NCI-H460 (cell line): ENCODE measurements around the gene CACNA1I. TPM values are rescaled to one million over a fixed set of nuclear protein-coding genes. Genes with fewer than 3 reads are reported as not detected.

Source experiments
- DNase-seq: peaks from one replicate; pipeline ENCODE4 v3.0.0-alpha.2; 2016; ENCODE audit warnings: low read depth; ENCODE audit errors: extremely low read depth
- total RNA-seq: library from RNA; depleted of rRNA; stranded (reverse); fragments of >200 nt; shearing (Covaris generic); gene quantifications from 2 replicates; pipeline ENCODE4 v1.2.3, GENCODE V29; 2014

The CACNA1I gene
- total RNA-seq, 1 experiment from 2014 or later: 0.05 TPM

- no peak for DNase-seq
Observed at GRCh38 chr22:39621826-39622225, 51.3 kb downstream of the CACNA1I start.

GRCh38 chr22:39622881-39623367 is 52.4 kb downstream of the CACNA1I start:
- DNase-seq: peak; percentile 24

DNA sequence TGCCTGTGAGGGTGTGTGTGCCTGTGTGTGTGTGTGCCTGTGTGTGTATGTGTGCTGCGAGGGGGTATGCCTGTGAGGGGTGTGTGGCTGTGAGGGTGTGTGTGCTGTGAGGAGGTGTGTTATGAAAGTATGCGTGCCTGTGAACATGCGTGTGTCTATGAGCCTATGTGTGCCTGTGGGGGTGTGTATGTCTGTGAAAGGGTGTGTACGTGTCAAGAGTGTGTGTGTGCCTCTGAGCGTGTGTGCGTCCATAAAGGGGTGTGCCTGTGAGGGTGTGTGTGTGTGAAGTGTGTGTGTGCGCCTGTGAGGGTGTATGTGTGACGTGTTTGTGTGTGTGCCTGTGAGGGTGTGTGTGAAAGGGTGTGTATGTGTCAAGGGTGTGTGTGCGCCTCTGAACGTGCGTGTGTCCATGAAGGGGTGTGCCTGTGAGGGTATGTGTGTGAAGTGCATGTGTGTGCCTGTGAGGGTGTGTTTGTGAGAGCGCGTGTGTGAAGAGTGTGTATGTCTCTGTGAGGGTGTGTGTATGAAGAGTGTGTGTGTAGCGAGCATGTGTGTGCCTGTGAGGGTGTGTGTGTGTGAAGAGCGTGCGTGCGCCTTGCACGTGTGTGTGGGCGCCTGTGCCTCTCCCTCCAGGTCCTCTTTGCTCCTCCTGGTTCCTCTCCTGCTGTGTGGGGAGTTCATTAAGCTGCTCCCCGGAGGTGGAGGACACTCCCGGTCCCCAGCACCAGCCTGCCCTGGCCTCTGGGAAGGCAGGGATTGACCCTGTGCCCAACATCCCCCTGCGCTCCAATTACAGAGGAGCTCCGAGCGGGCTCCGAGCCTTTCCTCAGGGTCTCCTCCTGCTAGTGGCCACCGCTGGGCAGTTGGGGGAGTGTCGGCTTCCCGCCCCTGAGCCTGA is 53.3 kb downstream of the CACNA1I start:
- no peak for DNase-seq

GRCh38 chr22:39624501-39624821 is 53.9 kb downstream of the CACNA1I start:
- no peak for DNase-seq

DNA sequence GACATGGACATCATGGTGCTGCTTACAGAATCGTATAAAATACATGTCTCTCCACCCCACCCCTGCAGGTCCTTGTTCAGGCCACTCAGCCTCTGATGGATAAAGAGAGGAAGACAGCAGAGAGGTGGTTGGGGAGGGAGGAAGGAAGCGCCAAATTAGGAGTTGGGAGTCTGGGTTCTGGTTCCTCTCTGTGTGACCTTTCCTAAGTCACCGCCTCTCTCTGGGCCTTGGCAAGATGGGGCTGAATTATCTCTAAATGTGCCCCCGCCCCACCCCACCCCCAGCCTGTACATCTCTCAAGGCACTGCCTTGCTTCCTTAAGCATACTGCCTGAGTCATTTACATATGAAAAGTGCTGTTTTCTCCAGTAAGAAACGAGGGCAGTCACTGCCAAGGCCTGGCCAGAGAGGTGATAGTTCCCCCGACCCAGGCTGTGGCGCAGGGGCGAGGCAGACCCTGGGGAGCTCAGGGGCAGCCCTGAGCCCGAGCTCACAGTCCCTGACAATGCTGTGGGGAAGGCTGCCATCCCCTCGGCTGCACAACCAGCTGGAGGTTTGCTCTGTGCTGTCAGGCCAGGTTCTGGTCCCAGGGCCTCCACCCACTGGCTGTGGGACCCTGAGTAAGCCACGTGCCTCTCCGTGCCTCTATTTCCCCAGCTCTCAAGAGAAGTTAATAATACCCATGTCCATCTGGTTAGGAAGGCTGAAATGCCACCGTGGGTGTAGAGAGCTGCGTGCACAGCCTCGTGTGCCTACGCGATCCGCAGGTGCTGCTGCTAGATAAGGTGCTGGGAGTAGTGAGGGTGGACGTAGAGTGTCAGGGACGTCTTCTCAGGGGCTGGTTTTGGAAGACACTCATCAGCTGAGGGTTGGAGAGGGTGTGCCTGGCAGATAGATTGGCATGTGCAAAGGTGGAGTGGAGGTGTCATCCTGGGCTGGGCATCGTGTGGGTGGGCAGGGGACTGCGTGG is 55.3 kb downstream of the CACNA1I start:
- no peak for DNase-seq

DNA sequence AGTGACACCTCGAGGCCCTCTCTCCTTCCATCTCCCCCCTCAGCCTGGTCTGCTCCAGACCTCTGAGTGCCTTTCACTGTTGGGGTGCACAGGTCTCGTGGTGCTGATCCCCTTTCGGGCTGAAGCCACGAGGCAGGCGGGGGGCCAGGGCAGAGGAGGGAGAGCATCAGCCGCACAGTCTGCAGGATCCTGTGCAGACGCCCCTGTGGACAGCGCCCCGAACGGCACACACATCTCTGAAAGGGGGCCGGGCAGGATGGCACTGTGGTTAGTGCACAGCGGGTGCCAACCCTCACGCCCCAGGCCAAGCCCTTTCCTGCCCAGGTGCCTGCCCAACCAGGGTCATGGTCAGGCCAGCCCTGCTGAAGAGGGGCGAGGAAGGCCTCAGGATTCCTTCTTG is 56.7 kb downstream of the CACNA1I start:
- DNase-seq: no peak

DNA sequence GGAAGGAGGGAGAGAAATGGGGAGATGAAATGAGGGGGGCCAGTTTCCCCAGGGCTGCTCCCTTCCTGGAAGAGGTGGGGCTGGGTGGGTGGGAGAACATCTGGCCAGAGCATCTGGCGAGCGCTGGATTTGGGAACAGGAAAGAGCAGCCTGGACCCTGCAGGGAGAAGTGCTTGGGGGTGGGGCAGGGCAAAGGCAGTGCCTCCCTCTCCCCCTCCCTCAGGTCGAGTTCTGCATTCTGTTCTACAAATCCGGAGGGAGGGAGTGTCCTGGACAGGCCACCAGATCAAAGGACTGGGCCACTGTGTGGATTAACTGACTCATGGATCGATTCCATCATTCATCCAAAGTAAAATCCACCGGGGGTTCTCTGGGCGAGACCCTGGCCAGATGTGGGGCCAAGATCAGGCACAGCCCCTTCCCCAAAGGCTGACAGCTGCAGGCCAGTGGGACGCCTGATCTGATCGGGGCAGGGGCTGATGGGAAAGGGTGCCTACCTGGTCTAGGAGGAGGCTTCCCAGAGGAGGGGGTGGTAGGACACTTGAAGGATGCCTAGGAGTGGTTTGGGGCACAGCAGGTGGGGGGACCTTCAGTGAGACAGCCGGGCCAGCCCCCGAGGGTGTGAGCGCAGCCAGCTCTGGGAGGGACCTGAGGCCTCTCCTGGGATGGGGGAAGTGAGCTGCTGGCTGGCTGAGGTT is 57.5 kb downstream of the CACNA1I start:
- no peak for DNase-seq

- DNase-seq: no peak
Observed at GRCh38 chr22:39628563-39629080, 58.1 kb downstream of the CACNA1I start.

DNA sequence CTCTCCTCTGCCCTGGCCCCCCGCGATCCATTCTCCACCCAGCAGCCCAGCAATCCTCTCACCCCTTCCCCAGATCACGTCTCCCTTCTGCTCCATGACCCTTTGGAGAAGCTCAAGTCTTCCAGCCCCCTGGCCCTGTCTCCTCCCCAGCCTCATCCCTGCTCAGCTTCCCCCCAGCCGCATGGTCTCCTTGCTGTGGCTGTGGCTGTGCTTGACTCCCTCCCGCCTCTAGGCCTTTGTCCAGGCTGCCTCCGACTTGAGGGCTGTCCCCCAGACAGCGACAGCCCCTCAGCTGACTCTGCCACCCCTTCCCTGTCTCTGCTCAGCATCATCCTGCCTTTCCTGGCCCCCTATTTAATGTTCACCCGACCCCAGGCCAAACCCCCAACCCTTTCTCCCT is 59.3 kb downstream of the CACNA1I start:
- DNase-seq: no peak

- no peak for DNase-seq
Observed at GRCh38 chr22:39630721-39631120, 60.2 kb downstream of the CACNA1I start.

DNA sequence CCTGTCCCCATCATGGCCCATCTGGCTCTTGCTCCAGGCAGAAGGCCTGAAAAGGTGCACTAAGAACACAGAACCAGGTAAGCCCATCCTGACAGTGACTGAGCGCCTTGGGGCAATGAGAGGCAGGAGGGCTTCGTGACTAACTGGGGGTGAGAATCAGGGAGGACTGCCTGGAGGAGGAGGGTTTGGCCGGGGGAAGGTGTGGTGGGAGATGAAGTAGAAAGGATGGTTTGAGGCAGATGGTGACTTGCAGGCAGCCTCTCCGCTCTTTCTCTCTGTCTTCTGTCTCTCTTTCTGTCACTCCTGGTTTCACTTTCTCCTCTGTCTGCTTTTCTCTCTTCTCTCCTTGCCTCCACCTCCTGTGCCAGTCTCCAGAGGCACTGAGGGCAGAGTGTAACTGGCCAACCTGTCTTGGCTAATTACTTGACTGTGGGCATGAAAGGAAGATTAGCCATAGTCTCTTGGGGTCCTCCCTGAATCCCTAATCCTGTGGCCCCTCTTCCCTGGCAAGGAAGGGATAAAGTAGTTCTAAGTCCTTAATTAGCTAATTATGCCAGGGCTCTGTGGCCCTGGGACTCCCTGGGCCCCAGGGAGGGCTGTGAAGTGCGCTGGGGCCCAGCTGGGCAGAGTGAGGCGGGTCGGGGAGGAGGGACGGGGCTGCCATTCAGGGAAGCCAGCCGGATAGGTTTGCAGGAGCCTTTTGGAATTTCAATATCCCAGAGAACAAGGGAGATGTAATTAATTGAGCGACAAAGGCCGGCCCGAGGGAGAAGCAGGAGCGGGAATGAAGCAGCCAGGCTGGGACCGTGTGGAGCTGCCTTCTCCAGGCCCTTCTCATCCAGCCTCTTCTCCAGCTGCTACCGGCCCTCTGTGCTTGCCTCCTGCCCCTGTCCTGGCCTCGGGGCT is 61.1 kb downstream of the CACNA1I start:
- no peak for DNase-seq

DNA sequence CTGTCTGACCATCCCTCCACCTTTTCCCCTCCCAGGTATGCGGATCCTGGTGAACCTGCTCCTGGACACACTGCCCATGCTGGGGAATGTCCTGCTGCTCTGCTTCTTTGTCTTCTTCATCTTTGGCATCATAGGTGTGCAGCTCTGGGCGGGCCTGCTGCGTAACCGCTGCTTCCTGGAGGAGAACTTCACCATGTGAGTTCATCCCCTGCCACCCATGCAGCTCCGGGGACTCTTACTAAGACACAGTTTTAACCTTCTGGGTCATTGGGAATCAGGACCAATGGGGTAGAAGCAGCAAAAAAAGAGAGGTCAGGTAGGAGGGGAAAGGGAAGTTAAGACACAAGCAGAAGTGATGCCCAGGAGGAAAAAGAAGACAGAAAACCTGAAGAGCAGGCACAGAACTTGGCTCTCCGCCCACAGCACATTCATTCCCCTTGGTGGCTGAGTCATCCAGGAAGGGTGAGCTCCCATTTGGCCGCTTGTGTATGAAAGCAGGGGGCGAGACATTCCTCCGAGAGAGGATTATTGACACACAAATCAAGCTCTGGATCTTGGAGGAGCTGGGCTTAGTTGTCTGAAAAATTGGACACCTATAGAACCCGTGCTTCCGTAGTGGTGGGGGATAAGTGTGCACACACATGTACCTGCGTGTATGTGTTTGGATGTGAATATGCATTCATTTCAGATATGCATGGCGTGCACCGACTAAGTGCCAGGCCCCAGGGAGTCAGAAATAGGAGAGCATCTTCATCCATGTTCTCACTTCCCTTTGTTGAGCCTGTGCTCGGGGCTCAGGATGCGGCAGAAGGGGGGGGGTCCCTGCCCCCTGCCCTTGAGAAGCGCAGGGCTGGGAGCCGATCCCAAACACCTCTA is 64.2 kb downstream of the CACNA1I start:
- DNase-seq: peak; percentile 73

DNA sequence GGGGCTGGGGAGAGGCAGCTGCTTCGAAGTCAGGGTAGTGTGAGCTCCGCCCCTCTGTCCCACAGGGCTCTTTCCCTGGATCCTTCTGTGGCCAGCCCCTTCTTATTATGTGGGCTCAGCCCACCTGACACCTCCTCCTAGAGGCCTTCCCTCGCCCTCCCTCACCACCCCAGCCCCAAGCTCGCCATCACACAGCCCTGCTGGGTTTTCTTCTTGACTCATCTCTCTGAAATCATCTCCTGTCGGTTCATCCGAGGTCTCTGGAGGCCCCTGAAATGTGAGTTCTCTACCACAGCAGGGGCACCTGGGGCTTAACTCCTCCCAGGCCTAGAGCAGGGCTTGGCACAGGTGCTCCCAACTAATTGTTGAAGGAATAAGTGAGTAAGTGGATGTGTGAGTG is 65.2 kb downstream of the CACNA1I start:
- no peak for DNase-seq

GRCh38 chr22:39638958-39639357 is 68.4 kb downstream of the CACNA1I start:
- DNase-seq: no peak

- no peak for DNase-seq
Observed at GRCh38 chr22:39641660-39642310, 71.2 kb downstream of the CACNA1I start.

DNA sequence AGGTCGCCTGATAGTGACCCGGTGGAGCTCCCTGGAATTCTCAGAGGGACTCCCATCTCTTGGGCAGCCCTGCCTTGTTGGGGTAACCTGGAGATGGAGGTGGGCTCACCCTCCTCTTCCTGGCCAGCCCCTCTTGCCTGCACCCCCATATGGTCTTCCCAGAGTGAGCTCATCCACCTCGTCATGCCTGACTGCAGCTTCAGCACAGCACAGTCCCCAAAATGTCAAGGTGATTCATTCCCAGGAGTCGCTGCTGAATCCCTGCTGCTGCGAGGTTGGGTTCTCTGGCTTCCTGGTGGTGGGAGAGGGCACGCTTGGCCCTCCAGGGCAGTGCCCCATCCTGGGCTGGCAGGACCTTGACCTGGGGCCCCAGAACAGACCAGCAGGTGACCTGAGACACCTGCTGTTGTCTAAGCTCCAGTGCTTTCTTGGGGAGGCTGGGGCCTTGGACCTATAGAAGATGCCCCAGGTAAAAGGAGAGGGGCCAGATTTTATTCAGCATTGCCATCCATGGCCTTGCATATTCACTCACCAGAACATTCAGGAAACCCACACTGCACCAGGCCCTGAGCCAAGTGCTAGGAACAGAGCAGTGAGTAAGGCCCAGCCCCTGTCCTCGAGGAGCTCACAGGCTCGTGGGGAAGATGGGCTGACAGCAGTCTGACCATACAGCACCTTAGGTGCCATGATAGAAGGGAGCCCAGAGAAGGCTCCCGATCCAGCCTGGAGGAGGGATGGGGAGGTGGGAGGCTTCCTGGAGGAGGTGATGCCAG is 72.9 kb downstream of the CACNA1I start:
- DNase-seq: no peak

- DNase-seq: no peak
Observed at GRCh38 chr22:39645532-39645931, 75.0 kb downstream of the CACNA1I start.
